Duodenal mucosa (tissue), 2 donors: ENCODE results near the gene RRP12.
A peak's percentile ranks its signal among the peaks of the same experiment; 100 is the strongest.

ENCODE experiments used
- H3K27ac ChIP-seq: one replicate; pipeline ENCODE4 v1.7.0; 2013; ENCODE audit warnings: low read depth, low read length
- H3K27me3 ChIP-seq, 2 donors: one replicate each; pipeline ENCODE4 v1.7.0; 2013; ENCODE audit warnings: low read length in 2 of 2, control low read depth in 1 of 2; ENCODE audit not compliant: insufficient read depth in 2 of 2, control insufficient read depth in 1 of 2
- H3K36me3 ChIP-seq, 2 donors: one replicate each; pipeline ENCODE4 v1.7.0; 2013; ENCODE audit warnings: low read length in 2 of 2, control low read depth in 1 of 2; ENCODE audit not compliant: insufficient read depth in 2 of 2, control insufficient read depth in 1 of 2
- H3K4me1 ChIP-seq, 2 donors: one replicate each; pipeline ENCODE4 v1.7.0; 2013; ENCODE audit warnings: low read length in 2 of 2, control low read depth in 1 of 2; ENCODE audit not compliant: insufficient read depth in 2 of 2, control insufficient read depth in 1 of 2
- H3K4me3 ChIP-seq, 2 donors: one replicate each; pipeline ENCODE4 v1.7.0; 2013; ENCODE audit warnings: low read length in 2 of 2, low read depth in 1 of 2
- H3K9ac ChIP-seq, 2 donors: one replicate each; pipeline ENCODE4 v1.7.0; 2013; ENCODE audit warnings: low read length in 2 of 2, low read depth in 1 of 2
- H3K9me3 ChIP-seq, 2 donors: one replicate each; pipeline ENCODE4 v1.7.0; 2013; ENCODE audit warnings: low read length in 2 of 2, control low read depth in 1 of 2; ENCODE audit not compliant: control insufficient read depth in 1 of 2

RRP12 gene

GRCh38 chr10:97400665-97401454 lies at the start of gene RRP12:
Gene RRP12 (minus strand): TSS chr10:97401340. CDS start chr10:97401231, 109 bp downstream.
- no peaks in the 10 kb centered on the region for H3K27me3 ChIP-seq
- peak within 1 kb of the TSS; percentile 68 to 69 for H3K9ac ChIP-seq

GRCh38 chr10:97450828-97451227 lies 49.7 kb upstream of the RRP12 start:
- Histone ChIP-seq H3K27ac (no peak overlapping the region), H3K4me1 (peaks cover 3 to 14% of the 10 kb centered on the region in 2 donors)

More at GRCh38 chr10:97400665-97401454, at the start of gene RRP12:
- no peaks in the 10 kb centered on the region for H3K9me3 ChIP-seq
- H3K4me1 ChIP-seq = peaks cover 7 to 10% of the 10 kb centered on the region in 2 donors
- H3K36me3 ChIP-seq = peaks cover 6 to 11% of the 10 kb centered on the region in 2 donors
- H3K4me3 ChIP-seq = peak within 1 kb of the TSS; percentile 83 to 92
- peak within 1 kb of the TSS; percentile 67 for H3K27ac ChIP-seq

GRCh38 chr10:97445722-97446639 lies 44.8 kb upstream of the RRP12 start, which contains the start of the genes EXOSC1 and ZDHHC16:
Gene EXOSC1 (minus strand): TSS chr10:97446006. CDS start chr10:97445985, 21 bp downstream.
Gene ZDHHC16 (plus strand): TSS chr10:97446175. CDS start chr10:97451676, 5,501 bp downstream.
- H3K4me1 ChIP-seq = peaks cover 14 to 25% of the 10 kb centered on the region in 2 donors
- peaks cover 0 to 18% of the 10 kb centered on the region in 2 donors for H3K36me3 ChIP-seq
- no peaks in the 10 kb centered on the region for H3K9me3 ChIP-seq
- H3K4me3 ChIP-seq = peak within 1 kb of the TSS; percentile 98 to 100
- H3K27ac ChIP-seq = no peak within 1 kb of the TSS
- H3K27me3 ChIP-seq = no peaks in the 10 kb centered on the region
- peak within 1 kb of the TSS; percentile 61 to 79 for H3K9ac ChIP-seq

More at GRCh38 chr10:97450828-97451227, 49.7 kb upstream of the RRP12 start:
- no peak overlapping the region for H3K4me3 ChIP-seq
- no peaks in the 10 kb centered on the region for H3K27me3 ChIP-seq
- H3K9me3 ChIP-seq = no peaks in the 10 kb centered on the region
- H3K36me3 ChIP-seq = peaks cover 1 to 39% of the 10 kb centered on the region in 2 donors
- no peak overlapping the region for H3K9ac ChIP-seq

GRCh38 chr10:97445357-97445721 lies 44.2 kb upstream of the RRP12 start:
- peaks cover 0 to 20% of the 10 kb centered on the region in 2 donors for H3K36me3 ChIP-seq
- no peaks in the 10 kb centered on the region for H3K9me3 ChIP-seq
- H3K4me1 ChIP-seq = peaks cover 14 to 25% of the 10 kb centered on the region in 2 donors
- H3K27ac ChIP-seq = no peak overlapping the region
- H3K27me3 ChIP-seq = no peaks in the 10 kb centered on the region
- peak overlapping the region; percentile 98 to 100 for H3K4me3 ChIP-seq
- peak overlapping the region; percentile 61 for H3K9ac ChIP-seq

- no peak overlapping the region for H3K27ac ChIP-seq
- peaks cover 14 to 25% of the 10 kb centered on the region in 2 donors for H3K4me1 ChIP-seq
- H3K36me3 ChIP-seq = peaks cover under 1 to 24% of the 10 kb centered on the region in 2 donors
- H3K9me3 ChIP-seq = no peaks in the 10 kb centered on the region
- H3K27me3 ChIP-seq = no peaks in the 10 kb centered on the region
- no peak overlapping the region for H3K4me3 ChIP-seq
- H3K9ac ChIP-seq = no peak overlapping the region
Observed at GRCh38 chr10:97444212-97444611, 43.1 kb upstream of the RRP12 start.

- H3K36me3 ChIP-seq = peaks cover 4 to 40% of the 10 kb centered on the region in 2 donors
Observed at GRCh38 chr10:97442277-97442676, 41.1 kb upstream of the RRP12 start.

GRCh38 chr10:97435211-97435610 lies 34.1 kb upstream of the RRP12 start:
- Histone ChIP-seq H3K27ac (no peak overlapping the region), H3K9me3 (no peaks in the 10 kb centered on the region), H3K36me3 (peaks cover 20 to 67% of the 10 kb centered on the region in 2 donors), H3K4me3 (no peak overlapping the region), H3K4me1 (no peaks in the 10 kb centered on the region), H3K9ac (no peak overlapping the region), H3K27me3 (no peaks in the 10 kb centered on the region)

More at GRCh38 chr10:97442277-97442676, 41.1 kb upstream of the RRP12 start:
- Histone ChIP-seq H3K9ac (no peak overlapping the region), H3K4me3 (no peak overlapping the region), H3K9me3 (no peaks in the 10 kb centered on the region), H3K27ac (no peak overlapping the region), H3K4me1 (peaks cover 14 to 18% of the 10 kb centered on the region in 2 donors), H3K27me3 (no peaks in the 10 kb centered on the region)

- H3K27ac ChIP-seq = no peak overlapping the region
- H3K4me1 ChIP-seq = no peaks in the 10 kb centered on the region
- H3K27me3 ChIP-seq = no peaks in the 10 kb centered on the region
- peaks cover 21 to 67% of the 10 kb centered on the region in 2 donors for H3K36me3 ChIP-seq
- no peak overlapping the region for H3K9ac ChIP-seq
- no peaks in the 10 kb centered on the region for H3K9me3 ChIP-seq
- no peak overlapping the region for H3K4me3 ChIP-seq
Observed at GRCh38 chr10:97434557-97434956, 33.4 kb upstream of the RRP12 start.

- Histone ChIP-seq H3K27me3 (no peaks in the 10 kb centered on the region), H3K4me3 (no peak overlapping the region), H3K9ac (no peak overlapping the region), H3K27ac (no peak overlapping the region), H3K9me3 (no peaks in the 10 kb centered on the region), H3K36me3 (peaks cover 23 to 62% of the 10 kb centered on the region in 2 donors), H3K4me1 (no peaks in the 10 kb centered on the region)
Observed at GRCh38 chr10:97434055-97434454, 32.9 kb upstream of the RRP12 start.
